Endothelial cell of umbilical vein (primary cell): ENCODE data around the gene KAT6B. TPM values are rescaled to one million over a fixed set of nuclear protein-coding genes. Genes with fewer than 3 reads are reported as not detected.
A peak's percentile ranks its signal among the peaks of the same experiment; 100 is the strongest.

Experiments used
- BruUV-seq: library from RNA; stranded (reverse); fragments of 400-500 nt; replicated peaks from 2 replicates; lab custom pipeline; 2021; lab: Mats Ljungman, UMichigan
- CTCF ChIA-PET: fragments of 300-600, 350-600 bp; sonication (Branson Sonifier 250); formaldehyde crosslinking; loops from one replicate; lab custom pipeline; 2021; ENCODE audit warnings: antibody characterized with exemption, inconsistent platforms; lab: Charles Lee
- POLR2A ChIA-PET: fragments of 300-600, 350-600 bp; sonication (Branson Sonifier 250); formaldehyde crosslinking; loops from one replicate; lab custom pipeline; 2021; ENCODE audit warnings: antibody characterized with exemption, inconsistent platforms; lab: Charles Lee
- DNase-seq: peaks from one replicate; pipeline ENCODE4 v3.0.0-alpha.2; 2011; ENCODE audit warnings: low read depth, low spot score
- FAIRE-seq: peaks from 2 replicates; lab custom pipeline; 2011; peaks lifted over from hg19 to GRCh38; lab: Jason Lieb, UNC
- H2AFZ ChIP-seq: 2 replicates; pipeline ENCODE4 v1.6.0; 2012; ENCODE audit warnings: low read depth, low read length, control low read depth, inconsistent platforms
- H3K27ac ChIP-seq: 2 replicates; pipeline ENCODE4 v1.5.1; 2011; ENCODE audit warnings: low read depth, mild to moderate bottlenecking, control low read depth, low read length, moderate library complexity; ENCODE audit not compliant: insufficient read depth
- H3K27me3 ChIP-seq, 2 experiments: 2 replicates each; pipeline versions ENCODE4 v1.6.0 to v1.6.1; 2011; ENCODE audit warnings: low read length in 2 of 2, mixed read lengths in 1 of 2; ENCODE audit not compliant: control insufficient read depth in 2 of 2, insufficient read depth in 2 of 2
- H3K36me3 ChIP-seq, 2 experiments: 2 replicates in 1 of 2; 3 replicates in 1 of 2; pipeline ENCODE4 v1.5.1; 2011; ENCODE audit warnings: low read length in 2 of 2, mild to moderate bottlenecking in 1 of 2, moderate library complexity in 1 of 2; ENCODE audit not compliant: control insufficient read depth in 2 of 2, insufficient read depth in 2 of 2; ENCODE audit errors: extremely low read depth in 1 of 2
- H3K4me1 ChIP-seq: 3 replicates; pipeline ENCODE4 v1.5.1; 2011; ENCODE audit warnings: mild to moderate bottlenecking, low read length; ENCODE audit not compliant: control insufficient read depth, insufficient read depth; ENCODE audit errors: extremely low read depth
- H3K4me2 ChIP-seq: 2 replicates; pipeline ENCODE4 v1.6.1; 2011; ENCODE audit warnings: low read length, control low read depth, mixed read lengths; ENCODE audit not compliant: insufficient read depth
- H3K4me3 ChIP-seq, 3 experiments: fragments of 200-600 bp in 1 of 3; sonication (generic), shearing (Covaris generic) in 1 of 3; replicated peaks in 1 of 3; 2 replicates each; pipeline ENCODE4 v1.5.1; 2011 to 2016; ENCODE audit warnings: control low read depth in 3 of 3, low read length in 3 of 3, mild to moderate bottlenecking in 2 of 3, inconsistent platforms in 1 of 3, low read depth in 1 of 3, moderate library complexity in 1 of 3; ENCODE audit not compliant: insufficient read depth in 1 of 3
- H3K79me2 ChIP-seq: 2 replicates; pipeline ENCODE4 v1.6.0; 2012; ENCODE audit warnings: low read length, inconsistent platforms; ENCODE audit not compliant: control insufficient read depth, insufficient read depth
- H3K9ac ChIP-seq: replicated peaks from 2 replicates; pipeline ENCODE3; 2011; ENCODE audit warnings: low read length, control low read depth; ENCODE audit not compliant: insufficient read depth; ENCODE audit errors: extremely low read depth
- H3K9me1 ChIP-seq: replicated peaks from 3 replicates; pipeline ENCODE4 v1.6.0; 2011; ENCODE audit warnings: mild to moderate bottlenecking, low read length; ENCODE audit not compliant: control insufficient read depth, insufficient read depth; ENCODE audit errors: extremely low read depth
- H3K9me3 ChIP-seq: replicated peaks from 2 replicates; pipeline ENCODE4 v1.5.1; 2012; ENCODE audit warnings: low read length, inconsistent platforms; ENCODE audit not compliant: control insufficient read depth, insufficient read depth
- H4K20me1 ChIP-seq: replicated peaks from 2 replicates; pipeline ENCODE3; 2011; ENCODE audit warnings: mild to moderate bottlenecking, low read length; ENCODE audit not compliant: control insufficient read depth, insufficient read depth; ENCODE audit errors: extremely low read depth
- CTCF ChIP-seq, 2 donors: IDR thresholded peaks; 1 replicate in 1 of 2; 2 replicates in 1 of 2; pipeline ENCODE4 v1.5.1; 2011; ENCODE audit warnings: low read length in 2 of 2, mild to moderate bottlenecking in 2 of 2, moderate library complexity in 2 of 2, control low read depth in 1 of 2, inconsistent platforms in 1 of 2, low read depth in 1 of 2; ENCODE audit not compliant: insufficient read depth in 1 of 2; ENCODE audit errors: extremely low read depth in 1 of 2
- EZH2 ChIP-seq: IDR thresholded peaks from 2 replicates; pipeline ENCODE4 v1.6.1; 2012; ENCODE audit warnings: borderline replicate concordance, low read depth, mild to moderate bottlenecking, moderate library complexity, low read length, inconsistent platforms; ENCODE audit not compliant: severe bottlenecking
- FOS ChIP-seq: IDR thresholded peaks from 2 replicates; pipeline ENCODE4 v1.6.1; 2011; ENCODE audit warnings: mild to moderate bottlenecking, low read length, moderate library complexity, borderline replicate concordance; ENCODE audit not compliant: insufficient read depth
- GATA2 ChIP-seq: IDR thresholded peaks from 2 replicates; pipeline ENCODE4 v1.7.0; 2011; ENCODE audit warnings: low read depth, mild to moderate bottlenecking, moderate library complexity, mixed read lengths, low read length; ENCODE audit not compliant: insufficient read length, insufficient read depth
- JUN ChIP-seq: IDR thresholded peaks from 2 replicates; pipeline ENCODE4 v1.6.1; 2011; ENCODE audit warnings: borderline replicate concordance, low read depth; ENCODE audit not compliant: insufficient read length, insufficient read depth
- MAX ChIP-seq: IDR thresholded peaks from 2 replicates; pipeline ENCODE4 v1.6.1; 2011; ENCODE audit not compliant: insufficient read depth, insufficient read length
- MYC ChIP-seq: IDR thresholded peaks from one replicate; pipeline ENCODE4 v1.6.1; 2011; ENCODE audit warnings: mild to moderate bottlenecking, low read depth, low read length
- POLR2A ChIP-seq: IDR thresholded peaks from 2 replicates; pipeline ENCODE4 v1.6.1; 2012; ENCODE audit warnings: low read depth, mild to moderate bottlenecking, control low read depth, low read length
- POLR2AphosphoS5 ChIP-seq: IDR thresholded peaks from 2 replicates; pipeline ENCODE4 v1.6.1; 2012; ENCODE audit warnings: low read depth, mild to moderate bottlenecking, control low read depth, low read length, moderate library complexity; ENCODE audit not compliant: insufficient read depth
- dilution Hi-C: fragments of 300-500 bp; cut with MboI; formaldehyde crosslinking; loops from one replicate; pipeline ENCODE4 v1.15.0; 2019; ENCODE audit warnings: low sequenced_read_pairs; ENCODE audit not compliant: extremely low pct_ligation_motif_present
- intact Hi-C: fragments of 100-400 bp; cut with micrococcal nuclease; formaldehyde crosslinking; loops from one replicate; pipeline ENCODE4 v1.10.0; 2022
- polyA plus RNA-seq, 4 experiments: library from polyadenylated mRNA; depleted of rRNA in 3 of 4; stranded (reverse) in 3 of 4; unstranded in 1 of 4; fragments of >200 nt; gene quantifications; 2 replicates each; pipeline versions ENCODE4 v1.2.1 to v1.2.3, GENCODE V29; 2011 to 2012; ENCODE audit warnings: missing spikeins in 1 of 4
- total RNA-seq: library from RNA; stranded (reverse); gene quantifications from 2 replicates; pipeline ENCODE4 v1.2.3, GENCODE V29; 2021

The KAT6B gene
- total and polyA plus RNA-seq, 2 donors (not counting 3 experiments of a cell fraction or from before 2014, with no cell fraction given): 4.5 to 17.0 TPM

- Histone ChIP-seq H3K36me3 (no peaks in the 10 kb centered on the region), H3K4me2 (no peak overlapping the region), H3K4me3 (no peak overlapping the region), H3K27ac (no peak overlapping the region), H2AFZ (no peak overlapping the region), H3K4me1 (no peaks in the 10 kb centered on the region), H3K79me2 (peaks cover 2% of the 10 kb centered on the region), H3K9me3 (no peaks in the 10 kb centered on the region), H4K20me1 (peaks cover 2% of the 10 kb centered on the region), H3K9me1 (no peaks in the 10 kb centered on the region), H3K9ac (no peak overlapping the region), H3K27me3 (no peaks in the 10 kb centered on the region)
- intact Hi-C loops: no loop called here
- FAIRE-seq (no peak), DNase-seq (peak; percentile 50)
- no TSS peak for BruUV-seq
- POLR2A ChIA-PET: no interaction called here
- CTCF ChIA-PET: no interaction called here
- TF ChIP-seq POLR2AphosphoS5: no peak
- no peak for TF ChIP-seq EZH2
- no peak for TF ChIP-seq JUN
- TF ChIP-seq MAX: no peak
- no peak for TF ChIP-seq FOS
- TF ChIP-seq POLR2A: no peak
- no peak for TF ChIP-seq MYC
- TF ChIP-seq GATA2: no peak
- TF ChIP-seq CTCF (IDR thresholded peaks at IDR 0.05; ENCODE audit: extremely low read depth in 1 of 2, insufficient read depth in 1 of 2, low read depth in 1 of 2, low read length in 2 of 2): no peak
- dilution Hi-C loops: no loop called here
Measured at GRCh38 chr10:74851831-74852230, 25.4 kb downstream of the KAT6B start.
